Osteoblast (primary cell): ENCODE results near the gene BCL2L13. TPM values are rescaled to one million over a fixed set of nuclear protein-coding genes. Genes with fewer than 3 reads are reported as not detected.

Source experiments
- DNase-seq: peaks from one replicate; pipeline ENCODE4 v3.0.0; 2011; ENCODE audit warnings: low spot score, mixed read lengths; ENCODE audit not compliant: insufficient read length; ENCODE audit errors: missing footprints
- H2AFZ ChIP-seq: 2 replicates; pipeline ENCODE4 v1.6.0; 2011; ENCODE audit warnings: mild to moderate bottlenecking, low read length
- H3K27ac ChIP-seq: 2 replicates; pipeline ENCODE4 v1.5.1; 2011; ENCODE audit warnings: mild to moderate bottlenecking, low read depth, low read length, moderate library complexity
- H3K27me3 ChIP-seq: 2 replicates; pipeline ENCODE4 v1.6.0; 2012; ENCODE audit warnings: mild to moderate bottlenecking, control low read depth, inconsistent platforms, low read length, moderate library complexity; ENCODE audit not compliant: insufficient read depth
- H3K36me3 ChIP-seq: 2 replicates; pipeline ENCODE4 v1.5.1; 2011; ENCODE audit warnings: mild to moderate bottlenecking, low read length, control low read depth, moderate library complexity; ENCODE audit not compliant: insufficient read depth
- H3K4me1 ChIP-seq: 2 replicates; pipeline ENCODE4 v1.5.1; 2011; ENCODE audit warnings: mild to moderate bottlenecking, low read length, control low read depth, moderate library complexity; ENCODE audit not compliant: insufficient read depth
- H3K4me2 ChIP-seq: 2 replicates; pipeline ENCODE4 v1.6.0; 2011; ENCODE audit warnings: mild to moderate bottlenecking, low read length; ENCODE audit not compliant: insufficient read depth
- H3K4me3 ChIP-seq: fragments of 200-600 bp; sonication (generic); 3 replicates; pipeline ENCODE4 v1.5.1; 2012; ENCODE audit warnings: mild to moderate bottlenecking, low read length, inconsistent platforms; ENCODE audit not compliant: insufficient read depth
- H3K79me2 ChIP-seq: 2 replicates; pipeline ENCODE4 v1.6.0; 2012; ENCODE audit warnings: mild to moderate bottlenecking, low read length, control low read depth, inconsistent platforms; ENCODE audit not compliant: insufficient read depth
- H3K9me3 ChIP-seq: 2 replicates; pipeline ENCODE4 v1.5.1; 2011; ENCODE audit warnings: low read depth, low read length, control low read depth
- H4K20me1 ChIP-seq: 2 replicates; pipeline ENCODE4 v1.6.0; 2012; ENCODE audit warnings: mild to moderate bottlenecking, low read length, control low read depth; ENCODE audit not compliant: insufficient read depth
- CTCF ChIP-seq: IDR thresholded peaks from 2 replicates; pipeline ENCODE4 v1.5.1; 2011; ENCODE audit warnings: mild to moderate bottlenecking, low read depth, low read length, moderate library complexity; ENCODE audit errors: extremely low read depth
- total RNA-seq: library from RNA; depleted of rRNA; stranded (reverse); fragments of >200 nt; gene quantifications from 2 replicates; pipeline ENCODE4 v1.2.3, GENCODE V29; 2012

The BCL2L13 gene
- total RNA-seq, 1 donor: 86.5 TPM

GRCh38 chr22:17647991-17648390 is 9.4 kb downstream of the BCL2L13 start:
- Histone ChIP-seq H3K79me2 (peaks cover 64% of the 10 kb centered on the region), H3K27me3 (no peaks in the 10 kb centered on the region), H4K20me1 (peaks cover 3% of the 10 kb centered on the region), H3K36me3 (no peaks in the 10 kb centered on the region), H3K4me2 (no peak overlapping the region), H2AFZ (no peak overlapping the region), H3K9me3 (no peaks in the 10 kb centered on the region), H3K27ac (no peak overlapping the region), H3K4me1 (no peaks in the 10 kb centered on the region), H3K4me3 (no peak overlapping the region)
- no peak for TF ChIP-seq CTCF
- peak; percentile 77 for DNase-seq

- DNase-seq: no peak
- Histone ChIP-seq H3K9me3 (no peaks in the 10 kb centered on the region), H2AFZ (no peak overlapping the region), H3K79me2 (peaks cover 65% of the 10 kb centered on the region), H4K20me1 (peaks cover 3% of the 10 kb centered on the region), H3K4me3 (no peak overlapping the region), H3K36me3 (no peaks in the 10 kb centered on the region), H3K27ac (no peak overlapping the region), H3K4me1 (no peaks in the 10 kb centered on the region), H3K4me2 (no peak overlapping the region), H3K27me3 (no peaks in the 10 kb centered on the region)
- no peak for TF ChIP-seq CTCF
Measured at GRCh38 chr22:17648569-17648968, 10.0 kb downstream of the BCL2L13 start.

- Histone ChIP-seq H3K36me3 (peaks cover 17% of the 10 kb centered on the region), H3K27ac (no peak overlapping the region), H2AFZ (no peak overlapping the region), H3K9me3 (no peaks in the 10 kb centered on the region), H3K4me3 (no peak overlapping the region), H3K4me2 (no peak overlapping the region), H3K27me3 (no peaks in the 10 kb centered on the region), H3K4me1 (no peaks in the 10 kb centered on the region), H3K79me2 (peaks cover 23% of the 10 kb centered on the region), H4K20me1 (no peaks in the 10 kb centered on the region)
- peak; percentile 5 for DNase-seq
- no peak for TF ChIP-seq CTCF
Measured at GRCh38 chr22:17655289-17655688, 16.7 kb downstream of the BCL2L13 start.

- Histone ChIP-seq H3K9me3 (no peaks in the 10 kb centered on the region), H4K20me1 (no peaks in the 10 kb centered on the region), H3K36me3 (peaks cover 28% of the 10 kb centered on the region)
Measured at GRCh38 chr22:17656870-17657395, 18.4 kb downstream of the BCL2L13 start.

More at GRCh38 chr22:17656870-17657395, 18.4 kb downstream of the BCL2L13 start:
- Histone ChIP-seq H3K79me2 (peaks cover 17% of the 10 kb centered on the region), H3K4me2 (no peak overlapping the region), H2AFZ (no peak overlapping the region), H3K4me1 (no peaks in the 10 kb centered on the region), H3K4me3 (no peak overlapping the region), H3K27me3 (no peaks in the 10 kb centered on the region), H3K27ac (no peak overlapping the region)
- TF ChIP-seq CTCF: no peak
- no peak for DNase-seq
